ENCODE measurements around the gene RESF1.

GRCh38 chr12:31951939-31952338, 7.3 kb upstream of the RESF1 start:
- TF ChIP-seq, protein P1, sequence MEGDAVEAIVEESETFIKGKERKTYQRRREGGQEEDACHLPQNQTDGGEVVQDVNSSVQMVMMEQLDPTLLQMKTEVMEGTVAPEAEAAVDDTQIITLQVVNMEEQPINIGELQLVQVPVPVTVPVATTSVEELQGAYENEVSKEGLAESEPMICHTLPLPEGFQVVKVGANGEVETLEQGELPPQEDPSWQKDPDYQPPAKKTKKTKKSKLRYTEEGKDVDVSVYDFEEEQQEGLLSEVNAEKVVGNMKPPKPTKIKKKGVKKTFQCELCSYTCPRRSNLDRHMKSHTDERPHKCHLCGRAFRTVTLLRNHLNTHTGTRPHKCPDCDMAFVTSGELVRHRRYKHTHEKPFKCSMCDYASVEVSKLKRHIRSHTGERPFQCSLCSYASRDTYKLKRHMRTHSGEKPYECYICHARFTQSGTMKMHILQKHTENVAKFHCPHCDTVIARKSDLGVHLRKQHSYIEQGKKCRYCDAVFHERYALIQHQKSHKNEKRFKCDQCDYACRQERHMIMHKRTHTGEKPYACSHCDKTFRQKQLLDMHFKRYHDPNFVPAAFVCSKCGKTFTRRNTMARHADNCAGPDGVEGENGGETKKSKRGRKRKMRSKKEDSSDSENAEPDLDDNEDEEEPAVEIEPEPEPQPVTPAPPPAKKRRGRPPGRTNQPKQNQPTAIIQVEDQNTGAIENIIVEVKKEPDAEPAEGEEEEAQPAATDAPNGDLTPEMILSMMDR (conservative IDR thresholded peaks at IDR 0.05), result no peak
- no peak for TF ChIP-seq ZFX (IDR thresholded peaks at IDR 0.05)

Measured in C4-2B (cell line).